ENCODE data around the gene MGA. TPM values are rescaled to one million over a fixed set of nuclear protein-coding genes. Genes with fewer than 3 reads are reported as not detected.
A peak's percentile ranks its signal among the peaks of the same experiment; 100 is the strongest.

The MGA gene
- 21.0 and 36.1 TPM in 2 replicates for total RNA-seq (2014; rRNA removed; shearing (Covaris generic); ENCODE audit: low replicate concordance)

- in situ Hi-C loops (cut with HindIII; ENCODE audit: low pct_unique_long_range_greater_than_20kb, low sequenced_read_pairs) = no loop called here
- no peak for DNase-seq (ENCODE audit: low read depth)
These were observed at the start of gene MGA for GRCh38 chr15:41660235-41661077. Gene MGA (plus strand): TSS chr15:41660405.

DNA sequence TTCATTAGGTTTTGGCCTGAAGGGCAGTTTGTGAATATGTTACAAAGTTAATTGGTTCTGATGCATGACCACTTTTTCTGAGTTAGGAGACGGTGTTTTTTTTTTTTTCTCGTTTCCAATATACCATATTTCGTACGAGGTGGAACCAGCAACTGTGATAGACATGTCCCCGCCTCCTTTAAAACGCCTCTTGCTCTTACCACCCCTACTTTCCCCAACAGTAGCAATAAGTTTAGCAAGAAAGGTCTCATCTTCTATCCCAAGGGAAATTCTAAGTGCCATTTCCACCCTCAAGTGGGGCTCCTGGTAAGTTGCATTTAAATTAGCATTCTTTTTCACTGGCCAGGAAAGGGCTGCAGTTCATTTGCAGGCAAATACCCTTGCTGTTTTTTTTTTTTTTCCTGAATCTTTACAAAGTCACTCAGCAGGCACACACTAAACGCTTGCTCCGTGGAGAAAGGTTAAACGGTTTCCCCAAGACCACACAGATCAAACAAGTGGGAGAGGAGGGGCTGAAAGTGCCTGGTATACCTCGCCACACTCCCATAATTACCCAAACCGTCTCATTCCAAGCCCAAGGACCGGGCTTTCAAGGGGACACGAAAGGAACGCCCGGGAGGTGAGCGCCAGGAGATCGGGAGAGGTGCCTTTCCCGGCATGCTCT lies 39.5 kb upstream of the MGA start:
- in situ Hi-C loops (cut with HindIII; ENCODE audit: low pct_unique_long_range_greater_than_20kb, low sequenced_read_pairs) = no loop called here
- no peak for DNase-seq (ENCODE audit: low read depth)

- DNase-seq (ENCODE audit: low read depth) = peak; percentile 92
- in situ Hi-C loops (cut with HindIII; ENCODE audit: low pct_unique_long_range_greater_than_20kb, low sequenced_read_pairs) = no loop called here
These were observed 38.7 kb upstream of the MGA start for GRCh38 chr15:41621200-41622193.

DNA sequence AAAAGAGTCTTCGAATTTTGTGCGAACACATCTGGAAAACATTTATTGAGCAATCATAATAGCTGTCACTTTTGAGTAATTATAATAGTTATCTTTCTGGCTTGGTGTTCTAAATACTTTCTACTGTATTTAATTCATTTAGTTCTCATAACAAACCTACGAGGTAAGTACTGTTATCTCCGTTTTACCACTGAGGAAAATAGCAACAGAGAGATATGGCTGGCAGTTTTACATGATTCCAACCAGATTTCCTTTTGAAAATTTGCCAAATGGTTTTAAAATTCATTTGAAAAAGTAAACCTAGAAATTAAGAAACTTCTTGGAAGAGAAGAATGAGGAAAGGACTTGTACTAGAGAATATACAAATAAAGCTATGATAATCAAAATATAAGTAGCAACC lies 37.3 kb upstream of the MGA start:
- in situ Hi-C loops (cut with HindIII; ENCODE audit: low pct_unique_long_range_greater_than_20kb, low sequenced_read_pairs) = no loop called here
- DNase-seq (ENCODE audit: low read depth) = no peak

GRCh38 chr15:41627203-41627602 lies 33.0 kb upstream of the MGA start:
- DNase-seq (ENCODE audit: low read depth) = no peak
- in situ Hi-C loops (cut with HindIII; ENCODE audit: low pct_unique_long_range_greater_than_20kb, low sequenced_read_pairs) = no loop called here

GRCh38 chr15:41629463-41629862 lies 30.7 kb upstream of the MGA start:
- in situ Hi-C loops (cut with HindIII; ENCODE audit: low pct_unique_long_range_greater_than_20kb, low sequenced_read_pairs) = no loop called here
- DNase-seq (ENCODE audit: low read depth) = no peak

GRCh38 chr15:41629883-41630282 lies 30.3 kb upstream of the MGA start:
- DNase-seq (ENCODE audit: low read depth) = no peak
- in situ Hi-C loops (cut with HindIII; ENCODE audit: low pct_unique_long_range_greater_than_20kb, low sequenced_read_pairs) = no loop called here

GRCh38 chr15:41630616-41631217 lies 29.5 kb upstream of the MGA start:
- in situ Hi-C loops (cut with HindIII; ENCODE audit: low pct_unique_long_range_greater_than_20kb, low sequenced_read_pairs) = no loop called here
- DNase-seq (ENCODE audit: low read depth) = no peak

- in situ Hi-C loops (cut with HindIII; ENCODE audit: low pct_unique_long_range_greater_than_20kb, low sequenced_read_pairs) = no loop called here
- no peak for DNase-seq (ENCODE audit: low read depth)
These were observed 28.2 kb upstream of the MGA start for GRCh38 chr15:41631880-41632470.

- in situ Hi-C loops (cut with HindIII; ENCODE audit: low pct_unique_long_range_greater_than_20kb, low sequenced_read_pairs) = no loop called here
- no peak for DNase-seq (ENCODE audit: low read depth)
These were observed 26.6 kb upstream of the MGA start for GRCh38 chr15:41633609-41634008.

GRCh38 chr15:41634072-41634626 lies 26.1 kb upstream of the MGA start:
- in situ Hi-C loops (cut with HindIII; ENCODE audit: low pct_unique_long_range_greater_than_20kb, low sequenced_read_pairs) = no loop called here
- DNase-seq (ENCODE audit: low read depth) = no peak

- in situ Hi-C loops (cut with HindIII; ENCODE audit: low pct_unique_long_range_greater_than_20kb, low sequenced_read_pairs) = no loop called here
These were observed 23.1 kb upstream of the MGA start for GRCh38 chr15:41637086-41637485.

DNA sequence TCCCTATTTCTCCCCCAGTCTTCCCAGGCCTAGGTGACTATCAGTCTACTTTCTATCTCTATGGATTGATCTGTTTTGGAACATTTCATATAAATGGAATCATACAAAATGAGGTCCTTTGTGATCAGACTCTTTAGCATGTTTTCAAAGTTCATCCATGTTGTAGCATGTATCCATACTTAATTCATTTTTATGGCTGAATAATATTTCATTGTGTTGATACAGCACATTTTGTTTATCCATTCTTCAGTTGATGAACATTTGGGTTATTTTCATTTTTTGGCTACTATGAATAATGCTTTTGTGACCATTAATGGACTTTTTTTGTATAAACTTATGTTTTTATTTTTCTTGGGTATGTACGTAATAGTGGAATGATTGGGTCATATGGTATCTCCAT lies 19.2 kb upstream of the MGA start:
- DNase-seq (ENCODE audit: low read depth) = no peak
- in situ Hi-C loops (cut with HindIII; ENCODE audit: low pct_unique_long_range_greater_than_20kb, low sequenced_read_pairs) = no loop called here

More at GRCh38 chr15:41637086-41637485, 23.1 kb upstream of the MGA start:
- no peak for DNase-seq (ENCODE audit: low read depth)

GRCh38 chr15:41647262-41647661 lies 12.9 kb upstream of the MGA start:
- in situ Hi-C loops (cut with HindIII; ENCODE audit: low pct_unique_long_range_greater_than_20kb, low sequenced_read_pairs) = no loop called here

DNA sequence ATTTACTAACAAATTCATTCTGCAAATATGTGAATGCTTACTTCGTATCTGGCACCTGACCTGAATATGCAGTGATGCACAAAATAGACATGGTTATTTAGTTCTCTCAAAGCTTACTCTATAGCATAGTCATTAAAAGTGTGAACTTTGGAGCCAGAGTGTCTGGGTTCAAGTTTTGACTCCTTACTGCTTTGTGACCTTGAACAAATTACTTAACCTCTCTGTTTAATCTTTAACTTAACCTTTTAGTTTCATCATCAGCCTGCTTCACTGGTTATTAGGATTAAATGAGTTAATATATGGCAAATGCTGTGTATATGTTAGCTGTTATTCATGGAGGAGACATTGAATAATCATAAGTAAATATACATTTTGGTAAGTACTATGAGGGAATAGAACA lies 12.1 kb upstream of the MGA start:
- in situ Hi-C loops (cut with HindIII; ENCODE audit: low pct_unique_long_range_greater_than_20kb, low sequenced_read_pairs) = no loop called here
- DNase-seq (ENCODE audit: low read depth) = peak; percentile 44

More at GRCh38 chr15:41647262-41647661, 12.9 kb upstream of the MGA start:
- DNase-seq (ENCODE audit: low read depth) = no peak

- no peak for DNase-seq (ENCODE audit: low read depth)
- in situ Hi-C loops (cut with HindIII; ENCODE audit: low pct_unique_long_range_greater_than_20kb, low sequenced_read_pairs) = no loop called here
These were observed 11.4 kb upstream of the MGA start for GRCh38 chr15:41648770-41649169.

- in situ Hi-C loops (cut with HindIII; ENCODE audit: low pct_unique_long_range_greater_than_20kb, low sequenced_read_pairs) = no loop called here
- no peak for DNase-seq (ENCODE audit: low read depth)
These were observed 9.4 kb upstream of the MGA start for GRCh38 chr15:41650806-41651205.

All from Caki2 (cell line).